Measurements from ENCODE around the gene WDR70. TPM values are rescaled to one million over a fixed set of nuclear protein-coding genes. Genes with fewer than 3 reads are reported as not detected.

The WDR70 gene
- total RNA-seq, 3 donors from 2014 or later (not counting 1 experiment from before 2014, with no cell fraction given): 36.3 to 47.0 (median 41.3) TPM

DNA sequence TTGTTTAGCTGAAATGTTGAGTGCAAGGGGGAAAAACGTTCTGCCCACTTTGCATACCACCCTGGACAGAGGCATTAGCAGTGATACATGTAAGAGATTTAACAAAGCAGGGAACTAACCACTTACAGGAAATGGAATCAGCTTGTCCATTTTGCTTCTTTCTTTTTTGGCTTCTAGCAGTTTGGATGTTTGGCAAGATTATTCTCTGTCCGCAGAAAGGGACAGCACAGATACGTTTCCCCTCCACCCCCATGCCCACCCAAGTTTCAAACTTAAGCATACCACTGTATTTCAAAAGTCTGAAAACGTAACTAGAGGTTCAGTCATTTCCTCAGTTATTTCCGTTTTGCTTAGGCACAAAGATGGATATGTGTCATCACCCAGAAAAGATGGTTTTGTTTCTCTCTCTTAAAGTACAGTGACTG is 342.3 kb downstream of the WDR70 start:
- Mint-ChIP-seq H3K9me3 (no peaks in the 10 kb centered on the region), H3K4me1 (peaks cover 9% of the 10 kb centered on the region in 2 donors), H3K27me3 (ENCODE audit: low read depth in 2 of 2) (no peaks in the 10 kb centered on the region), H3K36me3 (peaks cover 14% of the 10 kb centered on the region), H3K27ac (no peak overlapping the region), H3K4me3 (no peak overlapping the region)
- Histone ChIP-seq H3K27me3 (ENCODE audit: control insufficient read depth, insufficient read depth, low read length) (no peaks in the 10 kb centered on the region), H3K36me3 (ENCODE audit: control insufficient read depth, insufficient read depth, low read length) (peaks cover 14% of the 10 kb centered on the region), H3K9me3 (ENCODE audit: control insufficient read depth, insufficient read depth, low read length) (no peaks in the 10 kb centered on the region), H3K4me1 (ENCODE audit: control insufficient read depth, insufficient read depth, low read length) (no peaks in the 10 kb centered on the region), H3K4me3 (ENCODE audit: low read length) (no peak overlapping the region), H3K27ac (ENCODE audit: low read length) (no peak overlapping the region)
- no peak for ATAC-seq
- WGBS (ENCODE audit: insufficient coverage): 70% methylated on average over 5 of the region's 5 CpGs
- peak in 1 of 2 donors; percentile 2 for DNase-seq
- intact Hi-C loops (cut with micrococcal nuclease): no loop called here
- TF ChIP-seq, protein P1, sequence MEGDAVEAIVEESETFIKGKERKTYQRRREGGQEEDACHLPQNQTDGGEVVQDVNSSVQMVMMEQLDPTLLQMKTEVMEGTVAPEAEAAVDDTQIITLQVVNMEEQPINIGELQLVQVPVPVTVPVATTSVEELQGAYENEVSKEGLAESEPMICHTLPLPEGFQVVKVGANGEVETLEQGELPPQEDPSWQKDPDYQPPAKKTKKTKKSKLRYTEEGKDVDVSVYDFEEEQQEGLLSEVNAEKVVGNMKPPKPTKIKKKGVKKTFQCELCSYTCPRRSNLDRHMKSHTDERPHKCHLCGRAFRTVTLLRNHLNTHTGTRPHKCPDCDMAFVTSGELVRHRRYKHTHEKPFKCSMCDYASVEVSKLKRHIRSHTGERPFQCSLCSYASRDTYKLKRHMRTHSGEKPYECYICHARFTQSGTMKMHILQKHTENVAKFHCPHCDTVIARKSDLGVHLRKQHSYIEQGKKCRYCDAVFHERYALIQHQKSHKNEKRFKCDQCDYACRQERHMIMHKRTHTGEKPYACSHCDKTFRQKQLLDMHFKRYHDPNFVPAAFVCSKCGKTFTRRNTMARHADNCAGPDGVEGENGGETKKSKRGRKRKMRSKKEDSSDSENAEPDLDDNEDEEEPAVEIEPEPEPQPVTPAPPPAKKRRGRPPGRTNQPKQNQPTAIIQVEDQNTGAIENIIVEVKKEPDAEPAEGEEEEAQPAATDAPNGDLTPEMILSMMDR (IDR thresholded peaks at IDR 0.05): no peak

DNA sequence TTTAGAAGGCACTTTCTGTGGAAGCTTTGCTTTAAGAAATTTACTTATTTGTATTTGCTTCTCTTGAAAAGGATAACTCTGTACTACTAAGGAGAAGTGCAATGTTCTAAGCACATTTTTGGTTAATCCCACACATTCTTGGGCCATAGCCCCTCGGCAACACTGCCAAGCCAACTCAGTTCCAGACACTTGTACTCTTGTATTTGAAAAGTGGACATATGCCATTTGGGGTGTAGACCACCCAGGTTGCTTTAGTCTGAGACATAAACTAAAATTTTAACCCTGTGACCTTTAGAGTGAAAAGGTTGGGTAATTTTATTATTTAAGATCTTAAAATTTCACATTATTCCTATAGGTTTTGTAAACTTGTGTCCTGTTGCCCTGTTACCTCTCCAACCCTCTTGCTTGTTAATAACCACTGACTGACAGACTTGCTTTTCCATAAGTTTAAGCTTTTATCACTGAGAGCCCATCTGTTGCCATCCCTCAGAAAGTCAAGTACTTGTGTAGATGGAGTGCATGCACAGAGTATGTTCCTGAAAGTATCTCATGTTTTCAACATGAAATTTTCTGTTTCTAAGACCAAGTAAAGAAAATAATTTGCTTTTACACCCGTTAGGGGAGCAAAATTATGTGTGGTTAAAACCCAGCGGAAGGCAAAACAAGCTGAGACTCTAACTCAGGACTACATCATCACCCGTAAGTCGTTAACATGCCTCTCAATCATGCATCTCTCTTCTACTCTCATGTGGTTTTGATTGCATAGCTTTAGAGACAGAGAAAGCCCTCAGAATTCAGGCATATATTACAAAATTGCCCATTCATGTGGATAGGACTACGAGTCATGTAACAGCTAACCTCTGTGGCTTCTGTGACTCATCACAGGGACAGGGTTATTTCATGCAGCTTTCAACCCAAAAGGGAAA is 343.4 kb downstream of the WDR70 start:
- Mint-ChIP-seq H3K9me3 (no peaks in the 10 kb centered on the region), H3K4me3 (no peak overlapping the region), H3K36me3 (peaks cover 14% of the 10 kb centered on the region), H3K4me1 (peaks cover 9% of the 10 kb centered on the region in 2 donors), H3K27me3 (ENCODE audit: low read depth in 2 of 2) (no peaks in the 10 kb centered on the region), H3K27ac (peak overlapping the region in 1 of 2 donors; percentile 30)
- Histone ChIP-seq H3K9me3 (ENCODE audit: control insufficient read depth, insufficient read depth, low read length) (no peaks in the 10 kb centered on the region), H3K27me3 (ENCODE audit: control insufficient read depth, insufficient read depth, low read length) (no peaks in the 10 kb centered on the region), H3K4me3 (ENCODE audit: low read length) (no peak overlapping the region), H3K4me1 (ENCODE audit: control insufficient read depth, insufficient read depth, low read length) (no peaks in the 10 kb centered on the region), H3K27ac (ENCODE audit: low read length) (no peak overlapping the region), H3K36me3 (ENCODE audit: control insufficient read depth, insufficient read depth, low read length) (peaks cover 23% of the 10 kb centered on the region)
- TF ChIP-seq, protein P1 (IDR thresholded peaks at IDR 0.05): no peak
- DNase-seq (peak in 1 of 2 donors; percentile 10), ATAC-seq (peak; percentile 40 to 59 (median 53))
- WGBS (ENCODE audit: insufficient coverage): 55% methylated on average over 6 of the region's 6 CpGs
- intact Hi-C loops (cut with micrococcal nuclease): no loop called here

- 80% methylated on average over 8 of the region's 8 CpGs for WGBS (ENCODE audit: insufficient coverage)
- intact Hi-C loops (cut with micrococcal nuclease): no loop called here
- Mint-ChIP-seq H3K27ac (peak overlapping the region in 1 of 2 donors; percentile 30), H3K27me3 (ENCODE audit: low read depth in 2 of 2) (no peaks in the 10 kb centered on the region), H3K4me1 (peaks cover 9% of the 10 kb centered on the region in 2 donors), H3K36me3 (peaks cover 17% of the 10 kb centered on the region), H3K4me3 (no peak overlapping the region), H3K9me3 (no peaks in the 10 kb centered on the region)
- no peak overlapping the region for H3K27ac ChIP-seq (ENCODE audit: low read length)
- no peaks in the 10 kb centered on the region for H3K27me3 ChIP-seq (ENCODE audit: control insufficient read depth, insufficient read depth, low read length)
- no peak for ATAC-seq
- TF ChIP-seq, protein P1 (IDR thresholded peaks at IDR 0.05): no peak
- H3K4me3 ChIP-seq (ENCODE audit: low read length): no peak overlapping the region
- H3K9me3 ChIP-seq (ENCODE audit: control insufficient read depth, insufficient read depth, low read length): no peaks in the 10 kb centered on the region
- H3K36me3 ChIP-seq (ENCODE audit: control insufficient read depth, insufficient read depth, low read length): peaks cover 27% of the 10 kb centered on the region
- no peaks in the 10 kb centered on the region for H3K4me1 ChIP-seq (ENCODE audit: control insufficient read depth, insufficient read depth, low read length)
- no peak for DNase-seq
Measured at GRCh38 chr5:37723162-37723961, 344.2 kb downstream of the WDR70 start.
